HG03095 (cell line): ENCODE data around the gene ATAT1.

Source experiments
- ATAC-seq: cut with Tn5 transposase; IDR thresholded peaks from one replicate; pipeline ENCODE4 v1.9.1; 2021; ENCODE audit warnings: moderate library complexity; ENCODE audit not compliant: unreplicated experiment

Gene ATAT1

GRCh38 chr6:30683183-30683979, 56.7 kb downstream of the ATAT1 start:
- no peak for ATAC-seq

- no peak for ATAC-seq
Observed at GRCh38 chr6:30683980-30684338, 57.3 kb downstream of the ATAT1 start.

DNA sequence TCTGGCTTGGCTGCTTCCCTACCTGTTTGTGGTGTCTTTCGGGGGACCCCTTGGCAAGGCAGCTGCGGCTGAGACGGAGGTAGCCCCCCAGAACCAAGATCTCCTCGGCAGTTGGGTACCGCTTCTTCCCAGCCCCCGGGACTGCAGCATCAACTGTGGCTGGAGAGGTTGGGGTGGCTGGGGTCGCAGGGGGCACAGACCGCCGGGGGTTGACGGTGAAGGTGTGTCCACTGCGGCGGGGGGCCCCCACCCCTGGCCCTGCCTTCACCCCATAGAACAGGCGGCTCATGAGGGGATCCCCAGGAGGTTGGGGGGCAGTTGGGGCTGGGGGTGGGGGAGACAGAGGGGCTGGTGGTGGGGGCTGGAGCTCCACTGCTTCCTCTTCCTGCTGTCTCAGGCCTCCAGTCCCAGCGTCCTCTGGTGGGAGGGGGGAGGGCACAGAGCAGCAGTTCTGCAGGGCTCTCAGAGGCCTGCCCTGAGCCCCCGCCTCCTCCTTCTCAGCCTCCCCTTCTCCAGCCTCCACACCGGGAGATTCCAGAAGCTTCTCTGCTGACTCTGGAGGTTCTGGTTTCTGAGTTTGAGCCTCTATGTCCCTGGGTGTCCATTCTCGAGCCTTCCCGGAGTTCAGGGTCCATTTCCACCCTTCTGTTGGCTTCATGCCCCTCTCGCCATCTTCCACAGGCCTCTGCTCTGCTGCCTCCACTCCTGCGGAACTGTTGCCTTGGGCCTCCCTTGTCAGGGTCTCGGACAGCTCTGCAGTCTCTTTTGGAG, 57.9 kb downstream of the ATAT1 start:
- ATAC-seq: no peak

- no peak for ATAC-seq
Observed at GRCh38 chr6:30685157-30686008, 58.7 kb downstream of the ATAT1 start.

DNA sequence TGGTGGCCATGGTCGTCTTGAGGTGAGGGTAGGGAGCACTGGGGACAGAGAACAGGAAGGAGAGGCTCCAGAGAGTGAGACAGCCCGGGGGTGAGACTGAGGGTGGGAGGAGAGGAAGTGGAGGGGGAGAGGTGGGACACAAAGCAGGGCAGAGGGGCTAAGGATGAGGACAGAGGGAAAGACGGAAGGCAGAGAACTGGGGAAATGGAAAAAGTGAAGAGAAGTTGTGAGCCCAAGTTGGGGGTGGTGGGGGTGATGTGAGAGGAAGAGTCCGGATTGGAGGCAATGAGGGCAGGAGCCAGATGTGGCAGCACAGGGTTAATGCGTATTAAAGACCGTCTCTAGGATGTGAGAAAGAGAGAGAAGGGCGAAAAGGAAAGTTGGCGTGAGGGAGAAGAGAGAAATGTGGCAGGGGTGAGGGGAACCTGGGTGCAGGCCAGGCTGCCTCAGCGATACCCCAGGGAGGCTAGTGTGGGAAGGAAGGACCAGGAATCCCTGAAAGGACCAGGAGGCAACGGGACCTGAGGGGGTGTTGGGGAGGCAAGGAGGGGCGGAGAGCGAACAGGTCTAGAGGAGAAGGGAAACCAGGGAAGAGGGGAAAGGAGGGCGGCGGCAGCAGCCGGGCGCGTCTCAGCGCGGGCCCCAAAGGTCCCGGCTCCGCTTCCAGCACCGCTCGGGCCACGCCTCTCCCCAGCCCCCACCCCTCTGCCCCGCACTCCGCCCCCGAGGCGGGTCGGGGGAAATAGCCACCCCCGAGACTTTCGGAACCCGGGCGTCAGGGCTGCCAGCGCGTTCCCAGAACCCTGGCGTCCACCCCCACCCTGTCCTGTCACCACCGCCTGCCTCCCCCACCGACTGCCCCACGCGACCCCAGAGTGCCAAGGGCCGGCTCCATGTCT, 59.6 kb downstream of the ATAT1 start, which contains the start of gene PPP1R18:
Gene PPP1R18, minus strand, starts transcription at position 637 of the 899 bp plus-strand sequence. Its CDS starts 627 bp downstream, at position 10.
- no peak for ATAC-seq

- ATAC-seq: peak; percentile 42
Observed at GRCh38 chr6:30686908-30687658, 60.4 kb downstream of the ATAT1 start.

GRCh38 chr6:30687659-30688431, 61.2 kb downstream of the ATAT1 start:
- no peak for ATAC-seq

- ATAC-seq: no peak
Observed at GRCh38 chr6:30688569-30688968, 61.9 kb downstream of the ATAT1 start.

- ATAC-seq: no peak
Observed at GRCh38 chr6:30689022-30689865, 62.6 kb downstream of the ATAT1 start.

DNA sequence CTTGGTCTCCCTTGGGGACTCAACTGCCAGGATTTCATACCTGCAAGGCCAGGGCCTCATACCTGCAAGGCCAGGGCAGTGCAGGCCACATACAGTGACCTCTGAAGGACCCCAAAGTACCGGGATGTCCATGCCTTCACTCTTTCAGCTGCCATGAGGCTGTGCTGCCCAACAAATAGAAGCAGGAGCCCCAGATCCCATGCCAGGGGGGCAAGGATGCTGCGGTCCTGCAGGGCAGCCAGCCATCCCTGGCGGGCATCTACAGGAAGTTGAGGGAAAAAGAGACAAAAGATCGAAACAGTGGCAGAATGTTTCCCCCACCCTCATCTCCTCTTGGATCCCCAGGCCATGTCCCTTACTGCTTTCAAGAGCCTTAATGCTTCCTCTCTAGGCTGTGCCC, 63.3 kb downstream of the ATAT1 start:
- ATAC-seq: no peak

DNA sequence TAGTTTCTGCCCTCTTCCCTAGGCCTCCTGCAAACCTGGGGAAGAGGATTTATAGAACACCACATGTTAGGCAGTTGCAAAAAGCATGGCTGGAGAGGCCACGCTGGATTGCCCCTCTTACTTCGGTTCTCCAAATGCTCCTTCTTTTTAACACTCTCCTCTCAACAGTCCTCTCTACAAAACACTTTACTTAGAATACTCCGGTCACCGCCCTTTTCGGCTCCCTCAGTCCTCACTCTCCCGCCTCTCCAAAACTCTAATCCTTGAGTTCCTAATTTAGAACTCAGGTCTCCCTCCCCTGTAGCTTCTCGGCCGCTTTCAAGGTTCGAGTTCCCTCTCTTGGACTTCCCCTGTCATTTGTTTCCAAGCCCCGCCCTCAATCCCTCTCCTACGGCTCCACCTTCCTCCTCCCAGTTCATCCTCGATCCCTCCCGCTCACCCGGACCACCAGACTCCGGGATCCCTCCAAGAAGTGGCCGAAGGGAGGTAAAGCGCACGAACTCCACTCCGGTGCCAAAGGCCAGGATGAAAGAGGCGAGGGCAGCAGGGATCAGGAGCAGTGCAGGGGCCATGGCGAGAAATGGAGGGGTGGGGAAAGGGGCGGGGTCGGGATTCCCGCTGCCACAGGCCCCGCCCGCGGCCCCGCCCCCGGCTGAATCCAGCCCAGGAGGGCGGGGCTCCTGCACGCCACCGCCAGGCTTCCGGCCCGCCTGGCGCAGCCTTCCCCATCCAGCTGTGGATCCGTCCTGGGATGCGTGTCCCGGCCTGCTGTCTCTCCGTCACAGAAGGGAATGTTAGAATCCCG, 63.9 kb downstream of the ATAT1 start, which contains the start of gene NRM:
Gene NRM, minus strand, starts transcription at position 582 of the 805 bp plus-strand sequence. Its CDS starts 10 bp downstream, at position 572.
- peak; percentile 31 for ATAC-seq

GRCh38 chr6:30691208-30691847, 64.7 kb downstream of the ATAT1 start:
- ATAC-seq: no peak
